Peyer's patch (tissue), 4 donors: ENCODE measurements around the gene MEX3B.

Experiments
- CTCF ChIP-seq, 6 experiments: fragments of 450-650 bp in 4 of 6; fragments of 200-600 bp in 2 of 6; sonication (generic) in 1 of 6; IDR thresholded peaks; one replicate each; pipeline ENCODE4 v1.5.1; 2017 to 2019; ENCODE audit warnings: antibody characterized with exemption in 6 of 6, mild to moderate bottlenecking in 3 of 6, moderate library complexity in 1 of 6
- POLR2A ChIP-seq, 2 donors: fragments of 450-650 bp; IDR thresholded peaks; one replicate each; pipeline ENCODE4 v1.5.1; 2017; ENCODE audit warnings: antibody characterized with exemption in 2 of 2, mild to moderate bottlenecking in 2 of 2, moderate library complexity in 2 of 2

- TF ChIP-seq CTCF (IDR thresholded peaks at IDR 0.05) (no peak), POLR2A (IDR thresholded peaks at IDR 0.05) (no peak)
Observed at GRCh38 chr15:82031871-82032270, 13.9 kb downstream of the MEX3B start.
